ENCODE measurements around the gene ATAT1.

- TF ChIP-seq CTCF (IDR thresholded peaks at IDR 0.05; ENCODE audit: low read depth, low read length): no peak
- no peak for TF ChIP-seq EZH2phosphoT487 (IDR thresholded peaks at IDR 0.05; ENCODE audit: low read depth)
These were observed 55.1 kb downstream of the ATAT1 start for GRCh38 chr6:30681766-30682142.

Data from OCI-LY3 (cell line).